ENCODE results near the gene SRC. TPM values are rescaled to one million over a fixed set of nuclear protein-coding genes. Genes with fewer than 3 reads are reported as not detected.

The SRC gene
- total and polyA plus RNA-seq, 2 of the 8 experiments (the other 6 are each of a cell fraction or from before 2014, with no cell fraction given), result 27.6 to 28.8 TPM

DNA sequence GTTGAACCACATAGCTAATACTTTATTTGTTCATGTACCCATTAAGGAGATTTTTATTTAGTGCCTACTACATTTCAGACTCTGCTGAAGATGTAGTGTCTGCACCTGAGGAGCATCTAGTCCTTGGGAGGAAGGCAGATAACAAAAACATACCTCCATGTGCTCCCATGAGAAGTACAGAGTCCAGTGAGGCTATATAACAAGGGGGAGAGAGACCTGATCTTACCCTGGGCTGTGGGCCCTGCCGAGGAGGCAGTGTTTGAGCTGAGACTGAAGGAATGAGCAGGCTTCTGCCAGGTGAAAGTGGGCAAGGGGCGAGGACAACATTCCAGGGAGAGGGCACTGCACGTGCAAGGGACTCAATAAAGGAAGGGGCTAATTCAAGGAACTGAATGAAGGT is 44.4 kb upstream of the SRC start:
- Histone ChIP-seq H3K18ac (ENCODE audit: extremely low read depth, low read length) (no peak overlapping the region), H3K4me2 (ENCODE audit: insufficient read depth in 1 of 2, low read depth in 2 of 2, low read length in 2 of 2) (no peak overlapping the region), H2AFZ (ENCODE audit: low read length) (no peak overlapping the region), H2BK120ac (replicated peaks; ENCODE audit: low read depth, low read length) (no peak overlapping the region), H3K23me2 (ENCODE audit: low read depth, low read length) (no peaks in the 10 kb centered on the region), H3K9ac (replicated peaks in 1 of 4; ENCODE audit: extremely low read depth in 1 of 4, low read depth in 3 of 4, low read length in 3 of 4) (no peak overlapping the region), H3K27ac (ENCODE audit: low read depth, low read length) (no peak overlapping the region), H4K91ac (replicated peaks; ENCODE audit: insufficient read length, low read length) (no peak overlapping the region), H3K9me3 (ENCODE audit: insufficient read depth in 2 of 2, low read depth in 1 of 2, low read length in 1 of 2) (no peaks in the 10 kb centered on the region), H3K36me3 (ENCODE audit: control insufficient read depth in 2 of 4, insufficient read depth in 4 of 4, low read length in 3 of 4) (peaks cover 0 to 21% (median 11%) of the 10 kb centered on the region in 4 experiments; a peak in 6 of 8 replicates), H2BK12ac (ENCODE audit: low read depth, low read length) (no peak overlapping the region), H4K8ac (ENCODE audit: extremely low read depth, insufficient read depth, low read length) (no peak overlapping the region), H3K79me2 (ENCODE audit: control insufficient read depth in 1 of 2, insufficient read depth in 2 of 2, low read length in 2 of 2) (peaks cover 0 to 14% of the 10 kb centered on the region in 2 experiments; a peak in 3 of 4 replicates), H3K4me3 (ENCODE audit: extremely low read depth in 1 of 4, insufficient read depth in 2 of 4, low read depth in 3 of 4, low read length in 4 of 4) (no peak overlapping the region), H3K4me1 (replicated peaks in 1 of 4; ENCODE audit: control insufficient read depth in 3 of 4, insufficient read depth in 4 of 4, low read length in 3 of 4) (peaks cover 0 to 4% (median 0%) of the 10 kb centered on the region in 4 experiments; a peak in 2 of 7 replicates), H3K79me1 (ENCODE audit: low read depth, low read length) (peaks cover 10% of the 10 kb centered on the region), H2BK5ac (ENCODE audit: low read depth, low read length) (no peak overlapping the region), H4K20me1 (replicated peaks in 1 of 2; ENCODE audit: control insufficient read depth in 1 of 2, insufficient read depth in 2 of 2, low read length in 2 of 2) (no peaks in the 10 kb centered on the region), H2BK15ac (ENCODE audit: low read length) (no peak overlapping the region), H3K4ac (replicated peaks; ENCODE audit: insufficient read length, low read depth, low read length) (no peak overlapping the region), H4K5ac (ENCODE audit: insufficient read length, low read depth, low read length) (no peak overlapping the region), H3K14ac (ENCODE audit: insufficient read length) (no peak overlapping the region), H3K56ac (replicated peaks; ENCODE audit: insufficient read length, low read depth, low read length) (no peak overlapping the region), H2BK20ac (ENCODE audit: low read length) (no peak overlapping the region), H3K23ac (ENCODE audit: insufficient read length) (no peak overlapping the region), H2AK5ac (ENCODE audit: low read depth, low read length) (no peak overlapping the region), H3K27me3 (replicated peaks in 1 of 4; ENCODE audit: control insufficient read depth in 3 of 4, extremely low read depth in 1 of 4, insufficient read depth in 3 of 4, low read length in 3 of 4) (no peaks in the 10 kb centered on the region)
- FAIRE-seq (no peak), DNase-seq (ENCODE audit: low read depth in 1 of 2, low spot score in 2 of 2) (no peak)
- TF ChIP-seq, protein P1, sequence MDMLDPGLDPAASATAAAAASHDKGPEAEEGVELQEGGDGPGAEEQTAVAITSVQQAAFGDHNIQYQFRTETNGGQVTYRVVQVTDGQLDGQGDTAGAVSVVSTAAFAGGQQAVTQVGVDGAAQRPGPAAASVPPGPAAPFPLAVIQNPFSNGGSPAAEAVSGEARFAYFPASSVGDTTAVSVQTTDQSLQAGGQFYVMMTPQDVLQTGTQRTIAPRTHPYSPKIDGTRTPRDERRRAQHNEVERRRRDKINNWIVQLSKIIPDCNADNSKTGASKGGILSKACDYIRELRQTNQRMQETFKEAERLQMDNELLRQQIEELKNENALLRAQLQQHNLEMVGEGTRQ (IDR thresholded peaks at IDR 0.05; ENCODE audit: low read length), result no peak
- TF ChIP-seq TAF7 (optimal IDR thresholded peaks at IDR 0.05; ENCODE audit: borderline replicate concordance, low read depth, low read length), result no peak
- ChIA-PET POLR2A (ENCODE audit: partially characterized antibody) (interaction anchor here (0.5 kb wide), 1 partner anchor 232 kb away, joined by 4 read pairs; no protein-coding TSS in a partner anchor), CTCF (ENCODE audit: partially characterized antibody) (interaction anchor here (0.6 to 2.0 kb wide), 4 partner anchors 25 to 227 kb away, joined by 3 to 6 read pairs (median 4); no protein-coding TSS in a partner anchor)
- WGBS, 2 experiments (ENCODE audit: extremely low coverage in 1 of 2, insufficient coverage in 1 of 2, insufficient read length in 1 of 2, insufficient replicate concordance in 2 of 2, low coverage in 1 of 2, low lambda C conversion rate in 2 of 2, missing lambda C conversion rate in 1 of 2), result 89% methylated on average over 3 of the region's 3 CpGs; no CpG with 5 or more reads in 1 of the 2 experiments

Data from H1 (cell line).